Type B pancreatic cell (in vitro differentiated cells): ENCODE results near the gene ST8SIA2. TPM values are rescaled to one million over a fixed set of nuclear protein-coding genes. Genes with fewer than 3 reads are reported as not detected.

Source experiments
- DNase-seq: peaks from one replicate; pipeline ENCODE4 v3.0.0; 2021; ENCODE audit warnings: mixed read lengths; ENCODE audit not compliant: unreplicated experiment; ENCODE audit errors: extremely low spot score
- H3K27ac Mint-ChIP-seq: 2 replicates; pipeline ENCODE4 v1.8.0; 2021; ENCODE audit warnings: mild to moderate bottlenecking, mixed read lengths
- H3K27me3 Mint-ChIP-seq: 2 replicates; pipeline ENCODE4 v1.8.0; 2021; ENCODE audit warnings: mixed read lengths
- H3K36me3 Mint-ChIP-seq: 2 replicates; pipeline ENCODE4 v1.8.0; 2021; ENCODE audit warnings: mixed read lengths
- H3K4me1 Mint-ChIP-seq: one replicate; pipeline ENCODE4 v1.8.0; 2021; ENCODE audit warnings: mixed read lengths; ENCODE audit not compliant: unreplicated experiment
- H3K4me3 Mint-ChIP-seq: 2 replicates; pipeline ENCODE4 v1.8.0; 2021; ENCODE audit warnings: mild to moderate bottlenecking, mixed read lengths
- H3K9me3 Mint-ChIP-seq: 2 replicates; pipeline ENCODE4 v1.8.0; 2021; ENCODE audit warnings: mixed read lengths
- total RNA-seq: library from RNA; stranded (reverse); gene quantifications from 2 replicates; pipeline ENCODE4 v1.2.1, GENCODE V29; 2021; ENCODE audit warnings: low replicate concordance
- TF ChIP-seq, protein P1 (sequence below): fragments of 200-600 bp; sonication (generic); conservative IDR thresholded peaks from 2 replicates; pipeline ENCODE4 v1.5.0; 2021; ENCODE audit warnings: antibody characterized with exemption, mild to moderate bottlenecking

Gene ST8SIA2
- total RNA-seq, 1 donor from 2014 or later = 16.8 TPM

DNA sequence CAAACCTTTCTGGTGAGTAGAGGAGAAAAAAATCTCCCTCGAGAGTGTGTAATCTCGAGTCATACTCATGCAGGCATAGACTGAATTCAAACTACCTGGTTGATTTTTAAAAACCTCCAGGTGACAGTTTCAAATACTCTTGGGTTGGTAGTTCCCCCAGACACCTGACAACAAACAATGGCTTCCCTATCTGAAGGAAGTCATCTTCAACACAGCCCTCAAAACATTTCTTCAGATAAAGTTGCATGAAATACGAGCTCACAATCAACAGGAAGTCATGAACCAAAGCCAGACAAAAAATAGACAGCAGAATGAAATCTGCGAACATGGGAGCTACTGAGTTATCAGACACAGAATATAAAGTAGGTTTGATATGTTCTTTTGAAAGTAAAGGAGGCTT is 112.8 kb downstream of the ST8SIA2 start:
- TF ChIP-seq, protein P1, sequence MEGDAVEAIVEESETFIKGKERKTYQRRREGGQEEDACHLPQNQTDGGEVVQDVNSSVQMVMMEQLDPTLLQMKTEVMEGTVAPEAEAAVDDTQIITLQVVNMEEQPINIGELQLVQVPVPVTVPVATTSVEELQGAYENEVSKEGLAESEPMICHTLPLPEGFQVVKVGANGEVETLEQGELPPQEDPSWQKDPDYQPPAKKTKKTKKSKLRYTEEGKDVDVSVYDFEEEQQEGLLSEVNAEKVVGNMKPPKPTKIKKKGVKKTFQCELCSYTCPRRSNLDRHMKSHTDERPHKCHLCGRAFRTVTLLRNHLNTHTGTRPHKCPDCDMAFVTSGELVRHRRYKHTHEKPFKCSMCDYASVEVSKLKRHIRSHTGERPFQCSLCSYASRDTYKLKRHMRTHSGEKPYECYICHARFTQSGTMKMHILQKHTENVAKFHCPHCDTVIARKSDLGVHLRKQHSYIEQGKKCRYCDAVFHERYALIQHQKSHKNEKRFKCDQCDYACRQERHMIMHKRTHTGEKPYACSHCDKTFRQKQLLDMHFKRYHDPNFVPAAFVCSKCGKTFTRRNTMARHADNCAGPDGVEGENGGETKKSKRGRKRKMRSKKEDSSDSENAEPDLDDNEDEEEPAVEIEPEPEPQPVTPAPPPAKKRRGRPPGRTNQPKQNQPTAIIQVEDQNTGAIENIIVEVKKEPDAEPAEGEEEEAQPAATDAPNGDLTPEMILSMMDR = no peak
- Mint-ChIP-seq H3K27me3 (peaks cover 5% of the 10 kb centered on the region), H3K9me3 (peaks cover 16% of the 10 kb centered on the region), H3K4me1 (no peaks in the 10 kb centered on the region), H3K27ac (no peak overlapping the region), H3K4me3 (no peak overlapping the region), H3K36me3 (no peaks in the 10 kb centered on the region)
- no peak for DNase-seq

DNA sequence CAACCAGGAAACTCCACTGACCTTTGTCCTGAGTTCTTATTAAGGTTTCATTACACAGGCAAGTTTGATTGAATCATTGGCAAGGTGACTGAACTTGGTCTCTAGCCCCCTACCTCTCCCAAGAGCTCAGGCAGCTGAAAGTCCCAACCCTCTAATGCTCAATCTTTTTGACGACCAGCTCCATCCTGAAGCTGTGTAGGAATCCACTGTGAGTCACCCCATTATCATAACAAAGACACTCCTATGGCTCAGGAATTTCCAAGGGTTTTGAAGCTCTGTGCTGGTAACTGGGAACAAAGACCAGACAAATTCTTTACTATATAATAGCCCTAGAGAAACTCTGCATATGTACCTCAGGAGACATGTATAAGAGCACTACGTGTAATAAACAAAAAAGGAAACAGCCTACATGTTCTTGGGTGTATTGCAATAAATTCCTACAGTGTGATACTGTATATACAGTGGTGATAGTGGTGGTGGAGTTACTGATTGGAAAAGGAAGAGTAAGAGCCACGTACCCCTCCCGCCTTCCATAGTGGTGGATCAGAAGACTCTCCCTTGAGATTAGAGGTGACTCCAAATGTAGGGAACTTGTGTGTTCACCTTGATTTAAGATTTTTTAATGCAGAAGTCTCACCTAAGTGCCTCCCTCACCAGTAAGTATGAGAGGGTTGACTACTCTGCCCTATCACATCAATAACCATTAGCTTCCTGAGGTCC is 116.6 kb downstream of the ST8SIA2 start:
- Mint-ChIP-seq H3K9me3 (peaks cover 21% of the 10 kb centered on the region), H3K27me3 (peaks cover 6% of the 10 kb centered on the region), H3K27ac (peak overlapping the region; percentile 6), H3K4me3 (no peak overlapping the region), H3K4me1 (no peaks in the 10 kb centered on the region), H3K36me3 (no peaks in the 10 kb centered on the region)
- no peak for DNase-seq
- TF ChIP-seq, protein P1 = no peak
